OCI-LY3 (cell line): Measurements from ENCODE around the gene RGS6.

ENCODE experiments used
- CTCF ChIP-seq: fragments of 200-600, 300-600 bp; sonication (generic); IDR thresholded peaks from 2 replicates; pipeline ENCODE4 v1.5.1; 2014; ENCODE audit warnings: antibody characterized with exemption, low read length, low read depth
- EZH2phosphoT487 ChIP-seq: fragments of 200-600 bp; shearing (Covaris generic); IDR thresholded peaks from 2 replicates; pipeline ENCODE4 v1.6.1; 2018; ENCODE audit warnings: antibody characterized with exemption, mixed run types, low read depth

GRCh38 chr14:72409047-72409446 lies 476.8 kb downstream of the RGS6 start:
- TF ChIP-seq CTCF, result no peak
- TF ChIP-seq EZH2phosphoT487, result no peak
